Endothelial cell of umbilical vein (primary cell): Measurements from ENCODE around the gene IL16. TPM values are rescaled to one million over a fixed set of nuclear protein-coding genes. Genes with fewer than 3 reads are reported as not detected.

Experiments used
- BruUV-seq: library from RNA; stranded (reverse); fragments of 400-500 nt; replicated peaks from 2 replicates; lab custom pipeline; 2021; lab: Mats Ljungman, UMichigan
- CTCF ChIA-PET: fragments of 300-600, 350-600 bp; sonication (Branson Sonifier 250); formaldehyde crosslinking; loops from one replicate; lab custom pipeline; 2021; ENCODE audit warnings: antibody characterized with exemption, inconsistent platforms; lab: Charles Lee
- POLR2A ChIA-PET: fragments of 300-600, 350-600 bp; sonication (Branson Sonifier 250); formaldehyde crosslinking; loops from one replicate; lab custom pipeline; 2021; ENCODE audit warnings: antibody characterized with exemption, inconsistent platforms; lab: Charles Lee
- DNase-seq: peaks from one replicate; pipeline ENCODE4 v3.0.0-alpha.2; 2011; ENCODE audit warnings: low read depth, low spot score
- FAIRE-seq: peaks from 2 replicates; lab custom pipeline; 2011; peaks lifted over from hg19 to GRCh38; lab: Jason Lieb, UNC
- H2AFZ ChIP-seq: 2 replicates; pipeline ENCODE4 v1.6.0; 2012; ENCODE audit warnings: low read depth, low read length, control low read depth, inconsistent platforms
- H3K27ac ChIP-seq: 2 replicates; pipeline ENCODE4 v1.5.1; 2011; ENCODE audit warnings: low read depth, mild to moderate bottlenecking, control low read depth, low read length, moderate library complexity; ENCODE audit not compliant: insufficient read depth
- H3K27me3 ChIP-seq, 2 experiments: 2 replicates each; pipeline versions ENCODE4 v1.6.0 to v1.6.1; 2011; ENCODE audit warnings: low read length in 2 of 2, mixed read lengths in 1 of 2; ENCODE audit not compliant: control insufficient read depth in 2 of 2, insufficient read depth in 2 of 2
- H3K36me3 ChIP-seq, 2 experiments: 2 replicates in 1 of 2; 3 replicates in 1 of 2; pipeline ENCODE4 v1.5.1; 2011; ENCODE audit warnings: low read length in 2 of 2, mild to moderate bottlenecking in 1 of 2, moderate library complexity in 1 of 2; ENCODE audit not compliant: control insufficient read depth in 2 of 2, insufficient read depth in 2 of 2; ENCODE audit errors: extremely low read depth in 1 of 2
- H3K4me1 ChIP-seq: 3 replicates; pipeline ENCODE4 v1.5.1; 2011; ENCODE audit warnings: mild to moderate bottlenecking, low read length; ENCODE audit not compliant: control insufficient read depth, insufficient read depth; ENCODE audit errors: extremely low read depth
- H3K4me2 ChIP-seq: 2 replicates; pipeline ENCODE4 v1.6.1; 2011; ENCODE audit warnings: low read length, control low read depth, mixed read lengths; ENCODE audit not compliant: insufficient read depth
- H3K4me3 ChIP-seq, 3 experiments: fragments of 200-600 bp in 1 of 3; sonication (generic), shearing (Covaris generic) in 1 of 3; replicated peaks in 1 of 3; 2 replicates each; pipeline ENCODE4 v1.5.1; 2011 to 2016; ENCODE audit warnings: control low read depth in 3 of 3, low read length in 3 of 3, mild to moderate bottlenecking in 2 of 3, inconsistent platforms in 1 of 3, low read depth in 1 of 3, moderate library complexity in 1 of 3; ENCODE audit not compliant: insufficient read depth in 1 of 3
- H3K79me2 ChIP-seq: 2 replicates; pipeline ENCODE4 v1.6.0; 2012; ENCODE audit warnings: low read length, inconsistent platforms; ENCODE audit not compliant: control insufficient read depth, insufficient read depth
- H3K9ac ChIP-seq: replicated peaks from 2 replicates; pipeline ENCODE3; 2011; ENCODE audit warnings: low read length, control low read depth; ENCODE audit not compliant: insufficient read depth; ENCODE audit errors: extremely low read depth
- H3K9me1 ChIP-seq: replicated peaks from 3 replicates; pipeline ENCODE4 v1.6.0; 2011; ENCODE audit warnings: mild to moderate bottlenecking, low read length; ENCODE audit not compliant: control insufficient read depth, insufficient read depth; ENCODE audit errors: extremely low read depth
- H3K9me3 ChIP-seq: replicated peaks from 2 replicates; pipeline ENCODE4 v1.5.1; 2012; ENCODE audit warnings: low read length, inconsistent platforms; ENCODE audit not compliant: control insufficient read depth, insufficient read depth
- H4K20me1 ChIP-seq: replicated peaks from 2 replicates; pipeline ENCODE3; 2011; ENCODE audit warnings: mild to moderate bottlenecking, low read length; ENCODE audit not compliant: control insufficient read depth, insufficient read depth; ENCODE audit errors: extremely low read depth
- EZH2 ChIP-seq: IDR thresholded peaks from 2 replicates; pipeline ENCODE4 v1.6.1; 2012; ENCODE audit warnings: borderline replicate concordance, low read depth, mild to moderate bottlenecking, moderate library complexity, low read length, inconsistent platforms; ENCODE audit not compliant: severe bottlenecking
- GATA2 ChIP-seq: IDR thresholded peaks from 2 replicates; pipeline ENCODE4 v1.7.0; 2011; ENCODE audit warnings: low read depth, mild to moderate bottlenecking, moderate library complexity, mixed read lengths, low read length; ENCODE audit not compliant: insufficient read length, insufficient read depth
- JUN ChIP-seq: IDR thresholded peaks from 2 replicates; pipeline ENCODE4 v1.6.1; 2011; ENCODE audit warnings: borderline replicate concordance, low read depth; ENCODE audit not compliant: insufficient read length, insufficient read depth
- POLR2A ChIP-seq: IDR thresholded peaks from 2 replicates; pipeline ENCODE4 v1.6.1; 2012; ENCODE audit warnings: low read depth, mild to moderate bottlenecking, control low read depth, low read length
- POLR2AphosphoS5 ChIP-seq: IDR thresholded peaks from 2 replicates; pipeline ENCODE4 v1.6.1; 2012; ENCODE audit warnings: low read depth, mild to moderate bottlenecking, control low read depth, low read length, moderate library complexity; ENCODE audit not compliant: insufficient read depth
- dilution Hi-C: fragments of 300-500 bp; cut with MboI; formaldehyde crosslinking; loops from one replicate; pipeline ENCODE4 v1.15.0; 2019; ENCODE audit warnings: low sequenced_read_pairs; ENCODE audit not compliant: extremely low pct_ligation_motif_present
- intact Hi-C: fragments of 100-400 bp; cut with micrococcal nuclease; formaldehyde crosslinking; loops from one replicate; pipeline ENCODE4 v1.10.0; 2022
- polyA plus RNA-seq, 4 experiments: library from polyadenylated mRNA; depleted of rRNA in 3 of 4; stranded (reverse) in 3 of 4; unstranded in 1 of 4; fragments of >200 nt; gene quantifications; 2 replicates each; pipeline versions ENCODE4 v1.2.1 to v1.2.3, GENCODE V29; 2011 to 2012; ENCODE audit warnings: missing spikeins in 1 of 4
- total RNA-seq: library from RNA; stranded (reverse); gene quantifications from 2 replicates; pipeline ENCODE4 v1.2.3, GENCODE V29; 2021
- TF ChIP-seq, protein P1 (sequence below): IDR thresholded peaks from 2 replicates; pipeline ENCODE4 v1.6.1; 2011; ENCODE audit not compliant: insufficient read depth, insufficient read length
- TF ChIP-seq, protein P2 (sequence below), 2 donors: IDR thresholded peaks; 1 replicate in 1 of 2; 2 replicates in 1 of 2; pipeline ENCODE4 v1.5.1; 2011; ENCODE audit warnings: low read length in 2 of 2, mild to moderate bottlenecking in 2 of 2, moderate library complexity in 2 of 2, control low read depth in 1 of 2, inconsistent platforms in 1 of 2, low read depth in 1 of 2; ENCODE audit not compliant: insufficient read depth in 1 of 2; ENCODE audit errors: extremely low read depth in 1 of 2

The IL16 gene
- total and polyA plus RNA-seq, 2 donors (not counting 3 experiments of a cell fraction or from before 2014, with no cell fraction given), result 0.29 to 2.1 TPM

DNA sequence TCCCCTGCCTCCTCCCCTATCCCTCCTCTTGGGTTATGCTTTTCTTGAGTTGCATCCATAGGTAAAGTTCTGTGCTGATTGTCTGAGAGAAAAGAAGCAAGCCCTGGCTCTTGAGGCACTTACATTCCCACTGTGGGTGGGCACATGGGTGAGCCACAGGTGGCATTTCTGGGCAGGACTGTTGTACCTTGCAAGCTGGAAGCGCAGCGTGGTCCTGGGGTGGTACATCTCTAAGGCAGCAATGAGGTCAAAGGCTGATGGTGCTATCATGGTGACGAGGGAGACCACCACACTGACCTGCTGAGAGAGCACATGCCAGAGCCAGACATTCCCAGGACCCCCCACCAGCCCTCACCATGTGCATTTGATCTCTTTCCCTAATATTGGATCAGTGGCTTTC lies 152.6 kb downstream of the IL16 start:
- no peak overlapping the region for H3K4me3 ChIP-seq
- H2AFZ ChIP-seq, result no peak overlapping the region
- ChIA-PET CTCF (interaction anchor here (1.9 kb wide), 1 partner anchor 11 kb away, joined by 4 read pairs; no protein-coding TSS in a partner anchor), POLR2A (no interaction called here)
- no peak overlapping the region for H3K9ac ChIP-seq
- no TSS peak for BruUV-seq
- H3K79me2 ChIP-seq, result no peaks in the 10 kb centered on the region
- H3K27ac ChIP-seq, result no peak overlapping the region
- no peak for DNase-seq
- intact Hi-C loops, result no loop called here
- H3K27me3 ChIP-seq, result no peaks in the 10 kb centered on the region
- no peaks in the 10 kb centered on the region for H4K20me1 ChIP-seq
- H3K4me2 ChIP-seq, result no peak overlapping the region
- no peaks in the 10 kb centered on the region for H3K9me1 ChIP-seq
- FAIRE-seq, result no peak
- H3K9me3 ChIP-seq, result no peaks in the 10 kb centered on the region
- no peaks in the 10 kb centered on the region for H3K4me1 ChIP-seq
- dilution Hi-C loops, result no loop called here
- TF ChIP-seq, protein P1, sequence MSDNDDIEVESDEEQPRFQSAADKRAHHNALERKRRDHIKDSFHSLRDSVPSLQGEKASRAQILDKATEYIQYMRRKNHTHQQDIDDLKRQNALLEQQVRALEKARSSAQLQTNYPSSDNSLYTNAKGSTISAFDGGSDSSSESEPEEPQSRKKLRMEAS, result no peak
- no peak for TF ChIP-seq EZH2
- no peak for TF ChIP-seq JUN
- no peak for TF ChIP-seq POLR2AphosphoS5
- TF ChIP-seq POLR2A, result no peak
- TF ChIP-seq, protein P2, sequence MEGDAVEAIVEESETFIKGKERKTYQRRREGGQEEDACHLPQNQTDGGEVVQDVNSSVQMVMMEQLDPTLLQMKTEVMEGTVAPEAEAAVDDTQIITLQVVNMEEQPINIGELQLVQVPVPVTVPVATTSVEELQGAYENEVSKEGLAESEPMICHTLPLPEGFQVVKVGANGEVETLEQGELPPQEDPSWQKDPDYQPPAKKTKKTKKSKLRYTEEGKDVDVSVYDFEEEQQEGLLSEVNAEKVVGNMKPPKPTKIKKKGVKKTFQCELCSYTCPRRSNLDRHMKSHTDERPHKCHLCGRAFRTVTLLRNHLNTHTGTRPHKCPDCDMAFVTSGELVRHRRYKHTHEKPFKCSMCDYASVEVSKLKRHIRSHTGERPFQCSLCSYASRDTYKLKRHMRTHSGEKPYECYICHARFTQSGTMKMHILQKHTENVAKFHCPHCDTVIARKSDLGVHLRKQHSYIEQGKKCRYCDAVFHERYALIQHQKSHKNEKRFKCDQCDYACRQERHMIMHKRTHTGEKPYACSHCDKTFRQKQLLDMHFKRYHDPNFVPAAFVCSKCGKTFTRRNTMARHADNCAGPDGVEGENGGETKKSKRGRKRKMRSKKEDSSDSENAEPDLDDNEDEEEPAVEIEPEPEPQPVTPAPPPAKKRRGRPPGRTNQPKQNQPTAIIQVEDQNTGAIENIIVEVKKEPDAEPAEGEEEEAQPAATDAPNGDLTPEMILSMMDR (IDR thresholded peaks at IDR 0.05; ENCODE audit: extremely low read depth in 1 of 2, insufficient read depth in 1 of 2, low read depth in 1 of 2, low read length in 2 of 2), result no peak
- TF ChIP-seq GATA2, result no peak
- no peaks in the 10 kb centered on the region for H3K36me3 ChIP-seq
